NT2/D1 (cell line): ENCODE results near the gene RAP1B.

ENCODE experiments used
- SUZ12 ChIP-seq: IDR thresholded peaks from 2 replicates; pipeline ENCODE4 v1.6.1; 2011; ENCODE audit not compliant: insufficient read length, insufficient read depth; ENCODE audit errors: extremely low read depth
- YY1 ChIP-seq: IDR thresholded peaks from 2 replicates; pipeline ENCODE4 v1.6.1; 2011; ENCODE audit not compliant: insufficient read length, insufficient read depth
- ZNF274 ChIP-seq: IDR thresholded peaks from 2 replicates; pipeline ENCODE4 v1.6.1; 2011; ENCODE audit warnings: mild to moderate bottlenecking, low read depth, low read length

DNA sequence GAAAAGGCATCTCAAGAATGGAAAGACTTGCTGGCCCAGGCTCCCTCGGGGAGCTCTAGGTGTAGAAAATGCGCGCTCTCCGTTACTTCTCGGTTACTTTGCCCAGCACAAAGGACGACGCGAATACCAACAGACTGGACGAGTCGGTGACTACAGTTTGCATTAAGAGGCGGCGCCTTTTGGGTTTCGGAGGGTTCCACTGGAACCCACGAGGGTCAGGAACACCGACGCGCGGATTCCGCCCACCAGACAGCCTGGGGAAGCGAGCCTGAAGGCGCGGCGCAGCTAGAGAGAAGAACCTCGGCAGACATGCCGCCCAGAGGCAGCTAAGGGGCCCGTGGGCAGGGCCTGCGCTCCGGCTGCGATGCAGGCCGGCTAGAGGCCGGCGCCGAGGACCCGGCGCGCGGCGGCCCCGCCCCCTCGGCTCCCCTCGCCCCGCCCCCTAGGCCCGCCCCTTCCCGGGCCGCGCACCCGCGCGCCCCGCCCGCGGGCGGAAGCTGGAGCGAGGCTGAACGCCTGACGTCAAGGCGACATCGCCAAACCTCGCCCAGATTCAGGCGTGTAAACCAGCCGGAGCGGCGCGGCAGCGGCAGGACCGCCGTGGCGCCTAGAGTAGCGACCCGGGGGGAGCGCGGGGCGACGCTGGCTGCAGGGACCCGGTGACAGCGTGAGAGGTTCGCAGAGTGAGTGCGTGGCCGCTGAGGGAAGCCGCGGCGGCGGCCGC, at the start of gene RAP1B:
- TF ChIP-seq ZNF274: no peak
- TF ChIP-seq YY1: no peak
- no peak for TF ChIP-seq SUZ12
